Spleen (tissue), 7 donors: ENCODE results near the gene TDRD9.

Experiments used
- CTCF ChIP-seq, 11 experiments: fragments of 200-600 bp in 7 of 11; fragments of 450-650 bp in 4 of 11; sonication (generic) in 4 of 11; IDR thresholded peaks in 8 of 11; conservative IDR thresholded peaks in 3 of 11; 1 replicate in 7 of 11; 2 replicates in 4 of 11; pipeline versions ENCODE4 v1.4.0 to v1.8.0; 2016 to 2021; ENCODE audit warnings: antibody characterized with exemption in 11 of 11, inconsistent platforms in 4 of 11, mild to moderate bottlenecking in 1 of 11
- POLR2AphosphoS5 ChIP-seq, 3 donors: sonication (generic); formaldehyde crosslinking; IDR thresholded peaks; one replicate each; pipeline ENCODE4 v1.5.1; 2017; ENCODE audit warnings: antibody characterized with exemption in 3 of 3
- donor health status: DM: no; HTN: no; CAD: no; lungs with moderate emphysema.
- donor health status: DM: no; HTN: no; CAD: no.
- donor health status: DM: no; HTN: no; CAD: no.

- TF ChIP-seq CTCF (IDR thresholded peaks at IDR 0.05 in 8 of 11, conservative IDR thresholded peaks at IDR 0.05 in 3 of 11) (no peak), POLR2AphosphoS5 (IDR thresholded peaks at IDR 0.05) (peak in 1 of 3 donors; percentile 16)
Measured at GRCh38 chr14:103889313-103890051, 38.8 kb upstream of the TDRD9 start.
